HG02623 (cell line): ENCODE measurements around the gene PRLHR.

Experiments used
- ATAC-seq: cut with Tn5 transposase; IDR thresholded peaks from one replicate; pipeline ENCODE4 v1.9.1; 2021; ENCODE audit warnings: moderate library complexity; ENCODE audit not compliant: unreplicated experiment

Gene PRLHR

GRCh38 chr10:118587881-118588651, 7.4 kb downstream of the PRLHR start:
- no peak for ATAC-seq

GRCh38 chr10:118586911-118587310, 8.5 kb downstream of the PRLHR start:
- no peak for ATAC-seq

- no peak for ATAC-seq
These were observed 9.7 kb downstream of the PRLHR start for GRCh38 chr10:118585794-118586193.

DNA sequence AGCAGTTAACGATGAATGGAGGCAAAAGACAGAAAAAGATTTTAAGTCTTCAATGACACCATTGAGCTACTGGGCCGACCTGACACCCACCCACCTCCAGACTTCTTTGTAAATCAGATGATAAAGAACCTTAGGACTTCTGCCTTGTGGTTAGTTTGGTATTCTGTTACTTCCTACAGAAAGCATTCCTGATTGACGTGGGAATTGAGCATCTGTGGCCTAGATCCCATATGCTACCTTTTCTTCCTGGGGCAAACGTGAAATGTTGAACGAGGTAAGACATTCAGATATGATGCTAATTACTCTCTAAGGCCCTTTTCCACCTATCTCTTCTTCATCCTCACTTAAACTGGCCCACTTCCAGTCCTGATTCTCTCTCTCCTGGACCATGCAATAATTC, 10.2 kb downstream of the PRLHR start:
- no peak for ATAC-seq

GRCh38 chr10:118584181-118584954, 11.1 kb downstream of the PRLHR start:
- ATAC-seq: no peak

DNA sequence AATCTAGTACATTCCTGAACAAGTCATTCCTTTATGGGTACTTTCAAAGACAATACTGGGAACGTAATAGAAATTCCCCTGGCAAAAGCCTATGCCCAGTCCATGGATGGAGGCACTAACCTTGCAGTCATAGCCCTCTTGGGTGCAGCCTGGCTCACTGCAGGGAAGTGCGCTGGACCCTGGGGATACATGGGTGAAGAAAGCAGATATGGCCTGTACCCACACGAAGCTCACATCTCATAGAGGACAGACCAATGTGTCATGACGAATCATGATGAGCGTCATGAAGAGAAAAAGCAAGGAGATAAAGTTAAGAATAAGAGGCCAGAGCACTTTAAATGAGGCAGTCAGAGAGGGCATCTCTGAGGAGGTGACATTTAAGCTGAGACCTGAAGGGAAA, 11.8 kb downstream of the PRLHR start:
- ATAC-seq: no peak

- ATAC-seq: no peak
These were observed 12.9 kb downstream of the PRLHR start for GRCh38 chr10:118582511-118582910.

GRCh38 chr10:118581340-118581739, 14.1 kb downstream of the PRLHR start:
- ATAC-seq: no peak

- ATAC-seq: no peak
These were observed 14.7 kb downstream of the PRLHR start for GRCh38 chr10:118580702-118581101.

DNA sequence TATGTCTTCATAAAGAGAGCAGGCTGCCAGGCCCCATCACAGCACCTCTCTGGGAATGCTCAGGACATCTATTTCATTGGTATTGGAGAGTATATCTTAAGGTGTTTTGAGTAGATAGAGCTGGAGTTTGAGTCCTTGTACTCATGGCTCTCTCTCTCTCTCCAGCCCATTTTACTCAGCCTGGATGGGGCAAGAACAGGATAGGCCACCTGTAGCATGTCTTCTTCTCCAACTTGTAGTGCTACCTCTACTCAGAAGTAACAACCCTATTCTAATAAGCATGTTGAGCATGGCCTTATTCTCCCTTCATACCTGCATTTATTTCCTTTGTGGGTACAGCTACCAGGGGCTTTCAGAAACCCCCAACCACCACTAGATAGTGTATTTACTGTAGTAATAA, 21.9 kb downstream of the PRLHR start:
- no peak for ATAC-seq

GRCh38 chr10:118572256-118573041, 23.0 kb downstream of the PRLHR start:
- ATAC-seq: no peak

DNA sequence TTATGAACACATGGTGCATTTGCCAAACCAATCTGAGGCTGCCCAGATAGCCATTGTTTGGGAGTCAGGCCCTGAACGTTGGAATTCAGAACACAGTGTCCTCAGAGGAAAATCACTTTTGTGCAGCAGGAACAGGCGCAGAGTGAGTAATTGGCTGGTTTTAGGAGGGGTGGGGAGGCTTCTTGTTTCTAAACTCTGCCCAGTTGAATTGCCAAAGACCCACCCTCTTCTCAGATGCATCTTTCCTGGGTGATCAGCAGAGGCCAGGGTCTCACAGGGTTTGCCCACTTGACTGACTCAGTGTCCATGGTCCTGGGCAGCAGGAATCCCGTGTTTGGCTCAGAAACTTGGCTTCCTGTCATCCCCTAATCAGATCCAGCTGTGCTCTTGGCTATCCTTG, 24.3 kb downstream of the PRLHR start:
- no peak for ATAC-seq

DNA sequence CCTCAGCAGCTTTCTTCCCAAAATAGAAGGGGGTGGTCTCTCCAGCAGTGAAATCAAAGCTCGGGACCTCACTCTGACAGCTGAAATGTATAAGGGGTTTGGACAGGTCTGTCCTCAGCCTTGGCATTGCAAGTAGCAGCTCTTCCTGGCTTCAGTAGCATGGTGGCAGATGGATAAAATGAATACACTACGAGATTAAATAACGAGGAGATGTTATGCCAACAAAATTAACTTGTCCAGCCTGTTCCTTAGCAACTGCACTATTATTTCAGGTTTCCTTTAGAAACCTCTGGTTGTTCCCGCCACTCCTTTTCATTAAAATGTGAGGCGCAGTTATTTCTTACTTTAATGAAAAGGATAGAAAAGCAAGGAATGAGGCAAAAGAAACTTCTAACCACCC, 24.9 kb downstream of the PRLHR start:
- no peak for ATAC-seq

- ATAC-seq: no peak
These were observed 25.6 kb downstream of the PRLHR start for GRCh38 chr10:118569882-118570252.

DNA sequence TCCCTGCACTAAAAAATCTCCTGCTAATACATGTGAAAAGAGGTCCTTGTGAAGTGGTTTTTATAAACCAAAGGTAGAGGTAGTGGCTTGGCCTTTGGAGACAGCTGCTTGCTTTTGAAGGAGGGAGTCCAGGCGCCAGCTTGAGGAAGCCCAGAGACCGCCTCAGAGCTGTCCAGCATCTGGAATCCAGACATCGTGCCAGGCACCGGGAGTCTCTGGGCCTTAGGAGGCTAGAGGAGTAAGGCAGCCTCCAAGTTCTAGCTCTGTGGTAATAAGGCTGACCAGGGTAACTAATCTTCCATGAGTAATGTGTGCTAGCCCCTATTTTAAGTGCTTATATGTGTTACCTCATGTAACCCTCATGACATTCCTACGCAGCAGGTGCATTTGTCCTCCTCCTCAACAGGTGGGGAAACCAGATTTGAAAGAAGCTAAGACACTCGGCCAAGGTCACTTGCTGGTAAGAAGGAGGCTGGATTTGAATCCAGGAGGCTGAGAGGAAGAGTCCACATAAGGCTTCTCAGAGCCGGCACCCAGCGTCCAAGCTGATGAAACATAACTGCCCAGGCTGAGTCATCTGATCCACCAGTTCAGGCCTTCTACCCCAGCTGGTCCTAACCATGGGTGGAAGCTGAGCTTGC, 26.1 kb downstream of the PRLHR start:
- no peak for ATAC-seq

DNA sequence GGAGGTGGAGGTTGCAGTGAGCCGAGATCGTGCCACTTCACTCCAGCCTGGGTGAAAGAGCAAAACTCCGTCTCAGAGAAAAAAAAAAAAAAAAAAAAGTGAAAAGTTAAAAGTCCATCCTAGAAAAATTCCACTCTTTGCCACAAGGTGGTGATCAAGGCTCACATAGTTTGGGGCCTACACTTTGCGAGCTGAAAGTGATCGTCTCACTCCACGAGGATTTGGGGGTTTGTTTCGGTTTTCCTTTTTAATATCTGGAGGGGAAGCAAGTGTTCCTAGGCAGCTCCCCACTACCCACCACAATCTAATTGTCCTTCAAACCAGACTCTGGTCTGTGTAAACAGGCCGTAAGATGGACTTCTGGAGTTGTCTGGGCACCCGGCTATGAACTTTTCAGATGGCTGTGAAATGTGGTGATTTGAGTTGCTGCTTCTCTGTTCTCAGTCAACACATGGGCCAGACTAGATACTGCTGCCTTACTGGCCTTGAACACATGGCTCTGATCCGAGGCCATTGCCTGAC, 27.1 kb downstream of the PRLHR start:
- no peak for ATAC-seq

- no peak for ATAC-seq
These were observed 27.7 kb downstream of the PRLHR start for GRCh38 chr10:118567701-118568248.

DNA sequence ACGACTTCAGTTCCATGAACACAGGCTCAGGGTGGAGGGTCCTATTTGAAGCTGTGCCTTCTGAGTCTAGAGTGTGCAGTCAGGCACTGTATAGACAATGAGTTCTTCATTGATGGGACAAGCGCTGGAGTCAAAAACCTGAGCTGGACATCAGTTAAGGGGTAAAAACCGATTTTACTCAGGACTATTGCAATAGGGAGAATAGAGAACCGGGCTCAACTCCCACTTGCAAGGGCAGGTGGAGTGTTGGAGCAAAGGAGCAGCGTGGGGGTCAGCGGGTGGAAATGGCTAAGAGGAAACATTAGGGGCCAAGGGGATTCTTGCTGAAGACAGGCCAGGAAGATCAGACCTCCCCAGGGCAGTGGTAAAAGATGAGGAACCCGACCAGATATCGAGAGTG, 28.5 kb downstream of the PRLHR start:
- no peak for ATAC-seq

GRCh38 chr10:118565301-118566075, 30.0 kb downstream of the PRLHR start:
- no peak for ATAC-seq

DNA sequence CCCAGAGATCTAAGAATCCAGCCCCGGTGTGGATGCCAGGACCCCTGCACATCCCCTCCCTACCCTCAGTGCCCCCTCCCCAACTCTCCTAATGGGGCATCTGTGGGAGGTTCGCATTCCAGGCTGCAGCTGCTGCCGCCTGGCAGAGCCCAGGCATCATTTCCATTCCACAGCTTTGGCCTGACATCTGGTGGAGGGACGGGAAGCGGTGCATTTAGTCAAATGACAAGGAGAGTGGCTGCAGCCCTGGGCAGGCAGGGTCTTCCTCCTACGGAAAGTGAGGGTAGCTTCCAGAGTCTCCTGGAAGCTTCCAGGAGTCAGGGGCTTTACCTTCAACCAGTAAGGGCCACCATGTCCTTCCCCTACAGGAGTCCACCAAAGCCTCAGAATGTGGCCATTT, 30.8 kb downstream of the PRLHR start:
- no peak for ATAC-seq
